HepG2 (cell line): ENCODE measurements around the gene ZFHX3. TPM values are rescaled to one million over a fixed set of nuclear protein-coding genes. Genes with fewer than 3 reads are reported as not detected.

Experiments
- ATAD3A ChIP-seq: sonication (generic); formaldehyde crosslinking; IDR thresholded peaks from 2 replicates; pipeline ENCODE4 v1.4.0; 2020; ENCODE audit warnings: missing genetic modification reagents
- BRD4 ChIP-seq: sonication (generic); formaldehyde crosslinking; IDR thresholded peaks from 2 replicates; pipeline ENCODE4 v1.4.0; 2020; ENCODE audit warnings: missing genetic modification reagents
- ETS1 ChIP-seq: sonication (generic); formaldehyde crosslinking; IDR thresholded peaks from 2 replicates; pipeline ENCODE4 v1.4.0; 2020; ENCODE audit warnings: missing genetic modification reagents
- FOXJ3 ChIP-seq: sonication (generic); formaldehyde crosslinking; IDR thresholded peaks from 2 replicates; pipeline ENCODE4 v1.4.0; 2020; ENCODE audit warnings: missing genetic modification reagents, mild to moderate bottlenecking, borderline replicate concordance
- GFI1 ChIP-seq: sonication (generic); formaldehyde crosslinking; IDR thresholded peaks from 2 replicates; pipeline ENCODE4 v1.5.0; 2020; ENCODE audit warnings: missing genetic modification reagents, mild to moderate bottlenecking, borderline replicate concordance
- GMEB2 ChIP-seq: IDR thresholded peaks from 2 replicates; pipeline ENCODE4 v1.6.1; 2016; ENCODE audit warnings: missing biosample characterization, missing genetic modification reagents, low read depth
- IKZF4 ChIP-seq: sonication (generic); formaldehyde crosslinking; IDR thresholded peaks from 2 replicates; pipeline ENCODE4 v1.5.1; 2020; ENCODE audit warnings: borderline replicate concordance, mild to moderate bottlenecking, low read depth, missing genetic modification reagents; ENCODE audit errors: not compliant biosample characterization
- KAT8 ChIP-seq: IDR thresholded peaks from 2 replicates; pipeline ENCODE4 v1.6.1; 2016; ENCODE audit warnings: missing genetic modification reagents, missing compliant biosample characterization
- KDM1A ChIP-seq: IDR thresholded peaks from 2 replicates; pipeline ENCODE4 v1.6.1; 2016; ENCODE audit warnings: missing compliant biosample characterization
- KLF12 ChIP-seq: sonication (generic); formaldehyde crosslinking; IDR thresholded peaks from 2 replicates; pipeline ENCODE4 v1.4.0; 2020; ENCODE audit warnings: missing genetic modification reagents, borderline replicate concordance
- MBD4 ChIP-seq: IDR thresholded peaks from 2 replicates; pipeline ENCODE4 v1.6.1; 2012; ENCODE audit warnings: low read length, inconsistent platforms, borderline replicate concordance
- PHF21A ChIP-seq: sonication (generic); formaldehyde crosslinking; IDR thresholded peaks from 2 replicates; pipeline ENCODE4 v1.5.0; 2020; ENCODE audit warnings: mild to moderate bottlenecking, missing genetic modification reagents
- PHF8 ChIP-seq: sonication (generic); formaldehyde crosslinking; IDR thresholded peaks from 2 replicates; pipeline ENCODE4 v1.5.0; 2020; ENCODE audit warnings: missing genetic modification reagents
- RNF2 ChIP-seq: fragments of 450-650 bp; conservative IDR thresholded peaks from 2 replicates; pipeline ENCODE4 v1.6.1; 2016; ENCODE audit warnings: low read depth
- SETDB1 ChIP-seq: sonication (generic); formaldehyde crosslinking; IDR thresholded peaks from 2 replicates; pipeline ENCODE4 v1.5.1; 2020; ENCODE audit warnings: missing genetic modification reagents, mild to moderate bottlenecking, borderline replicate concordance
- SMAD3 ChIP-seq: sonication (generic); formaldehyde crosslinking; IDR thresholded peaks from 2 replicates; pipeline ENCODE4 v1.4.0; 2020; ENCODE audit warnings: missing genetic modification reagents
- SMC3 ChIP-seq: IDR thresholded peaks from 2 replicates; pipeline ENCODE4 v1.6.1; 2011; ENCODE audit warnings: low read length, improper control_type of control experiment
- ZBTB3 ChIP-seq: sonication (generic); formaldehyde crosslinking; IDR thresholded peaks from 2 replicates; pipeline ENCODE4 v1.4.0; 2020; ENCODE audit warnings: low read depth, mild to moderate bottlenecking, moderate library complexity, missing genetic modification reagents, borderline replicate concordance
- ZFAT ChIP-seq: sonication (generic); formaldehyde crosslinking; conservative IDR thresholded peaks from 2 replicates; pipeline ENCODE4 v1.8.1; 2023; ENCODE audit warnings: missing genetic modification reagents, inconsistent platforms
- ZMYM2 ChIP-seq: sonication (generic); formaldehyde crosslinking; IDR thresholded peaks from 2 replicates; pipeline ENCODE4 v1.8.0; 2022; ENCODE audit warnings: mild to moderate bottlenecking, missing genetic modification reagents
- ZNF12 ChIP-seq: sonication (generic); formaldehyde crosslinking; IDR thresholded peaks from 2 replicates; pipeline ENCODE4 v1.5.0; 2020; ENCODE audit warnings: missing genetic modification reagents
- ZNF224 ChIP-seq: sonication (generic); formaldehyde crosslinking; IDR thresholded peaks from 2 replicates; pipeline ENCODE4 v1.5.0; 2020; ENCODE audit warnings: mild to moderate bottlenecking, missing genetic modification reagents
- ZNF30 ChIP-seq: sonication (generic); formaldehyde crosslinking; IDR thresholded peaks from 2 replicates; pipeline ENCODE4 v1.5.0; 2020; ENCODE audit warnings: mild to moderate bottlenecking, missing genetic modification reagents
- ZNF333 ChIP-seq: sonication (generic); formaldehyde crosslinking; IDR thresholded peaks from 2 replicates; pipeline ENCODE4 v1.4.0; 2020; ENCODE audit warnings: mild to moderate bottlenecking, missing genetic modification reagents, borderline replicate concordance
- ZNF34 ChIP-seq: sonication (generic); formaldehyde crosslinking; IDR thresholded peaks from 2 replicates; pipeline ENCODE4 v1.4.0; 2020; ENCODE audit warnings: mild to moderate bottlenecking, missing genetic modification reagents, borderline replicate concordance
- ZNF354B ChIP-seq: sonication (generic); formaldehyde crosslinking; IDR thresholded peaks from 2 replicates; pipeline ENCODE4 v1.8.0; 2022; ENCODE audit warnings: mild to moderate bottlenecking, missing genetic modification reagents
- ZNF468 ChIP-seq: sonication (generic); formaldehyde crosslinking; IDR thresholded peaks from 2 replicates; pipeline ENCODE4 v1.8.0; 2022; ENCODE audit warnings: mild to moderate bottlenecking, moderate library complexity, missing genetic modification reagents
- ZNF614 ChIP-seq: IDR thresholded peaks from 2 replicates; pipeline ENCODE4 v1.6.1; 2018; ENCODE audit warnings: missing biosample characterization, missing genetic modification reagents, inconsistent platforms, borderline replicate concordance
- ZNF616 ChIP-seq: sonication (generic); formaldehyde crosslinking; IDR thresholded peaks from 2 replicates; pipeline ENCODE4 v1.5.0; 2020; ENCODE audit warnings: low read depth, mild to moderate bottlenecking, missing genetic modification reagents
- ZNF644 ChIP-seq: IDR thresholded peaks from 2 replicates; pipeline ENCODE4 v1.6.1; 2016; ENCODE audit warnings: low read depth
- polyA plus RNA-seq, 8 experiments: library from polyadenylated mRNA; depleted of rRNA in 3 of 8; stranded (reverse) in 7 of 8; unstranded in 1 of 8; fragments of >200 nt; fragmentation: Illumina TruSeq in 4 of 8; extraction: Trizol in 4 of 8; gene quantifications; 2 replicates each; pipeline versions ENCODE4 v1.2.1 to v1.2.3, GENCODE V29; 2011 to 2016; ENCODE audit warnings: low read depth in 4 of 8, missing spikeins in 1 of 8, mixed read lengths in 1 of 8; ENCODE audit not compliant: insufficient read depth in 1 of 8
- total RNA-seq, 5 experiments: library from RNA; depleted of rRNA; stranded (reverse); fragments of >200 nt; fragmentation: Illumina TruSeq; extraction: Trizol; gene quantifications; 2 replicates each; pipeline ENCODE4 v1.2.3, GENCODE V29; 2016; ENCODE audit warnings: low read depth in 1 of 5

The ZFHX3 gene
- total and polyA plus RNA-seq, 2 of the 13 experiments (the other 11 are each of a cell fraction or from before 2014, with no cell fraction given): 5.0 to 6.0 TPM

- TF ChIP-seq GMEB2 (CRISPR knock-in tag) (no peak), PHF21A (CRISPR knock-in tag) (peak; percentile 96), ZNF354B (CRISPR knock-in tag) (no peak), ZFAT (CRISPR knock-in tag) (no peak), ZMYM2 (CRISPR knock-in tag) (peak; percentile 81; the same call in 1 of the 2 replicates), ATAD3A (CRISPR knock-in tag) (no peak), SMC3 (no peak), SETDB1 (CRISPR knock-in tag) (no peak), KAT8 (0 out of 2 replicates have a peak, but pooled peaks have one; percentile 48), ZNF34 (no peak), IKZF4 (CRISPR knock-in tag) (no peak), PHF8 (CRISPR knock-in tag) (peak; percentile 26; the same call in 1 of the 2 replicates), ZNF12 (CRISPR knock-in tag) (no peak), ZNF644 (CRISPR knock-in tag) (peak; percentile 43; the same call in 1 of the 2 replicates), FOXJ3 (CRISPR knock-in tag) (no peak; the same call in 1 of the 2 replicates), ZNF30 (CRISPR knock-in tag) (no peak), RNF2 (no peak), ETS1 (CRISPR knock-in tag) (no peak), ZNF333 (CRISPR knock-in tag) (no peak), ZBTB3 (CRISPR knock-in tag) (no peak), ZNF224 (CRISPR knock-in tag) (no peak), BRD4 (CRISPR knock-in tag) (no peak), KDM1A (CRISPR knock-in tag) (no peak), KLF12 (CRISPR knock-in tag) (no peak), MBD4 (no peak), ZNF614 (CRISPR knock-in tag) (no peak), GFI1 (CRISPR knock-in tag) (peak; percentile 81), ZNF616 (CRISPR knock-in tag) (no peak), SMAD3 (CRISPR knock-in tag) (no peak), ZNF468 (CRISPR knock-in tag) (no peak)
Observed at GRCh38 chr16:73037845-73038570, 9.9 kb downstream of the ZFHX3 start (continued).
